ENCODE data around the gene ATP5MK. TPM values are rescaled to one million over a fixed set of nuclear protein-coding genes. Genes with fewer than 3 reads are reported as not detected.

Gene ATP5MK
- total RNA-seq, 1 donor from 2014 or later = 480 TPM

Other genes with a start within 250 kb of the ATP5MK start
- gene NT5C2, start 203.2 kb downstream of the ATP5MK start, total RNA-seq = 52.0 and 56.5 TPM in 2 replicates
- gene RPEL1, start 150.6 kb downstream of the ATP5MK start, total RNA-seq = not detected in 2 replicates
- gene INA, start 119.3 kb downstream of the ATP5MK start, total RNA-seq = 1.5 TPM in 2 replicates
- gene PCGF6, start 45.3 kb downstream of the ATP5MK start, total RNA-seq = 19.3 and 21.0 TPM in 2 replicates
- 10.4 and 11.0 TPM in 2 replicates for gene TAF5, start 28.5 kb downstream of the ATP5MK start, total RNA-seq
- gene PDCD11, start 151 bp upstream of the ATP5MK start, total RNA-seq = 98.4 and 99.0 TPM in 2 replicates
- gene CALHM2, start 55.9 kb upstream of the ATP5MK start, total RNA-seq = 18.6 and 19.1 TPM in 2 replicates
- gene CALHM1, start 62.4 kb upstream of the ATP5MK start, total RNA-seq = not detected in 2 replicates
- not detected in 2 replicates for gene CALHM3, start 82.8 kb upstream of the ATP5MK start, total RNA-seq
- 3.4 and 3.6 TPM in 2 replicates for gene NEURL1, start 97.2 kb upstream of the ATP5MK start, total RNA-seq